ENCODE data around the gene MARK3.

MARK3 gene

DNA sequence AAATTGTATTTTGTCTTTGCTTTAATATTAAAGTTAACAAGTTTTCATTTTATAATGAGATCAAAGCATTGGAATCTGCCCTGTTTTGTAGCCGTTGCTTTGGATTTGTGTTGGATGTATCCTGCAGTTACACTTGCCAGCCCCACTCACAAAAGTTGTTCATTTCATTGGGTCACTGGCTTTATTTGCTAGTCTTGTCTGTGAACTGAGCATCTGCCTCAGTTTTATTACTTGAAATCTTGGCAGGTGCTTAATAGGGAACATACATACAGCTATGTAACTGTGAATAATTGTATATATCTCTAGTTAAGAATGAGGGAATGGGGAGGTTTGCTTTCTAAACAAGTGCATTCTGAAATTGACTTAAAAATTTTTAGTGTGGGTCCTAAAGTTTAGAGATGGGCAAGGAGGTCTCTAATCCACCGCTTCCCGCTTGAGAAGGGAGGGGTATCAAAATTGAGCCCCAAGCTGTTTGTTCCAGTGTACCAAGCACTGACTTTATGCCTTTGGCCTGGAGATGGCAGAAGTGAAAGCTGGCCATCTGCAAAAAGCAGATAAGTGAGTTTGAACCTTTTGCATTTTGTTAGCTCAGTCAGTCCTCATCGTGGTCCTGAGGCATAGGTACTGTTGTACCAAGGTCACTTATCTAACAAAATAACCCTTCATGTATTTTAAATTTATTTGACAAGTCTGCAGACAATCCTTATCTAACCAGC, 41.9 kb upstream of the MARK3 start:
- H3K4me3 ChIP-seq (ENCODE audit: low read depth, low read length) = no peak overlapping the region
- TF ChIP-seq CTCF (IDR thresholded peaks at IDR 0.05; ENCODE audit: low read depth, low read length) = no peak
- in situ Hi-C loops (cut with HindIII; ENCODE audit: low sequenced_read_pairs) = no loop called here
- no peak for DNase-seq (ENCODE audit: low read depth, low spot score)

DNA sequence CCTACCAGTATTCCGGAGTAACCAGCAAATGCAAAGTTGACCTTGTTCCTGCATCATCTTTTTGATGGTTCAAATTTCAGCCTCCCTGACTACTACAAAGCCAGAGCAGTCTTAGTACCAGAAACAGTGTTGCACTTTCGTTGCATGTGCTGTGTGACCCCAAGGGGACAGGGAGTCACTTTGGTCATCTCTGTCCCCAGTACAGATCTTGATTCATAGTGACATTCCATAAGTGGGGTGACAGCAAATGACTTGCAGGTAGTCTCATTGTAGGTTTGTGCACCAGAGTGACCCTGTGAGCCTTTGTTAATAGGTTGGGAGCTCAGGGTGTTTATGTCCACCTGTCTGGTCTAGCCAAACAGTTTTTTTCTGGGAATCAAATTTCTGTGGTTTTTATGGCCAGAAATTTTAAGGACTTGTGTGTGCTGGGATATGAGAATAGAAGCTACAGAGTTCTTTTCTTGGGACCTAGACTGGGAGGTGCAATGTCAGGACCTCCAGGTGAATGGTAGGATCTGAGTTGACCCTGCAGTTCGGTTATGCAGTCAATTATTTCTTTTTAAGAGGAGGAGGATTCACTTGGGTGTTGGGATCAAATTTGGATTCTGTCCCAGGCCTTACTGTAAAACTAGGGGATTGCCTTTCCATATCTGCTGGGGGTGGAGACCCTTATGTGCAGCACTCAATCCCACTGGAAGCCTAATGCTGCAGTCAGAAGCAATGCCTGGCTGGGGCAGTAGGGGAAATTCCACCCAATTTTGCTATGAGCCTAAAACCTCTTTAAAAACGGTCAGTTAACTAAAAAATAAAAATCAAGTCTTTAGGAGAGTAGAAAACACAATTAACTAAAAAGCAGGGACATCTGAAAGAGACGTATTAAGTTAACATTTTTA, 41.1 kb upstream of the MARK3 start:
- in situ Hi-C loops (cut with HindIII; ENCODE audit: low sequenced_read_pairs) = no loop called here
- H3K4me3 ChIP-seq (ENCODE audit: low read depth, low read length) = no peak overlapping the region
- TF ChIP-seq CTCF (IDR thresholded peaks at IDR 0.05; ENCODE audit: low read depth, low read length) = no peak
- no peak for DNase-seq (ENCODE audit: low read depth, low spot score)

DNA sequence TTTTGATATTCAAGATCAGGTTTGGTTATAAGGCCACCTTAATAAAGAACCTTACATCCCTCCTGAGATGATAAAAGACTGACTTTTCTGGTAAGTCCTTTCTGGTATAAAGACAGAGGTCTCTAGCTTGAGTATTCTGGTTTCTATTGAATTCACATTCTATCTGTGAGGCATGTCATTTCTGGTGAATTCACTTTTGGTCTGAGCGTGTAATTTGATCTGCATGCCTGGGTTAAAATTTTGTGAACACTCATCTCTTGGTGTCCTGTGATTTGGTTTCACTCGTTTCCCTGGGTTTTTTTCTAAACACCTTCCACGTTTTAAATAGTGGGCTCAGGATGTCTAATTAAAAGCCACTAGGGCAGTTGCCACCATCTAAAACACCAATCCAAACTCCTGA, 38.9 kb upstream of the MARK3 start:
- no peak for TF ChIP-seq CTCF (IDR thresholded peaks at IDR 0.05; ENCODE audit: low read depth, low read length)
- no peak overlapping the region for H3K4me3 ChIP-seq (ENCODE audit: low read depth, low read length)
- in situ Hi-C loops (cut with HindIII; ENCODE audit: low sequenced_read_pairs) = no loop called here
- no peak for DNase-seq (ENCODE audit: low read depth, low spot score)

- H3K4me3 ChIP-seq (ENCODE audit: low read depth, low read length) = no peak overlapping the region
These were observed 38.0 kb upstream of the MARK3 start for GRCh38 chr14:103347091-103347815.

DNA sequence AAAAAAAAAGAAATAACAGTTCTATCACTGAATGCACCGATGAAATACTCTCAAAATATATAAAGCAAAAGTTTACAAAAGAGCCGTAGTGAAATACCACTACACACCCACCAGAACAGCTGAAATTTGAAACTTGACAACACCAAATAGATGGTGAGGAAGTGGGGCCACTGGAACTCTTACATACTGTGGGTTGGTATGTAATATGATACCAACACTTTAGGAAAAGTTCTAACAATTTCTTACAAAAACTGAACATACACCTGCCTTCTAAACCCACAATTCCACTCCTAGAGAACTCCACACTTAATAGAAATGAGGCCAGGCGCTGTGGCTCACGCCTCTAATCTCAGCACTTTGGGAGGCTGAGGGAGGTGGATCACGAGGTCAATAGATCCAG, 37.1 kb upstream of the MARK3 start:
- H3K4me3 ChIP-seq (ENCODE audit: low read depth, low read length) = no peak overlapping the region
- in situ Hi-C loops (cut with HindIII; ENCODE audit: low sequenced_read_pairs) = no loop called here
- DNase-seq (ENCODE audit: low read depth, low spot score) = peak; percentile 53
- no peak for TF ChIP-seq CTCF (IDR thresholded peaks at IDR 0.05; ENCODE audit: low read depth, low read length)

More at GRCh38 chr14:103347091-103347815, 38.0 kb upstream of the MARK3 start:
- DNase-seq (ENCODE audit: low read depth, low spot score) = no peak
- in situ Hi-C loops (cut with HindIII; ENCODE audit: low sequenced_read_pairs) = no loop called here
- TF ChIP-seq CTCF (IDR thresholded peaks at IDR 0.05; ENCODE audit: low read depth, low read length) = no peak

- DNase-seq (ENCODE audit: low read depth, low spot score) = no peak
- H3K4me3 ChIP-seq (ENCODE audit: low read depth, low read length) = no peak overlapping the region
- in situ Hi-C loops (cut with HindIII; ENCODE audit: low sequenced_read_pairs) = no loop called here
- no peak for TF ChIP-seq CTCF (IDR thresholded peaks at IDR 0.05; ENCODE audit: low read depth, low read length)
These were observed 35.2 kb upstream of the MARK3 start for GRCh38 chr14:103349982-103350381.
